Thyroid gland (tissue), 4 donors: ENCODE measurements around the gene PIGS.
"Not testable (repeated sequence)": the region's sequence is repeated elsewhere in the genome, so short reads cannot be mapped to it uniquely, and the experiment has no call there.

ENCODE experiments used
- POLR2A ChIP-seq, 2 donors: fragments of 450-650 bp; IDR thresholded peaks; one replicate each; pipeline ENCODE4 v1.6.1; 2017; ENCODE audit warnings: antibody characterized with exemption in 2 of 2, mild to moderate bottlenecking in 2 of 2, moderate library complexity in 1 of 2
- TF ChIP-seq, protein P1 (sequence below), 6 experiments: fragments of 200-600 bp in 3 of 6; fragments of 450-650 bp in 3 of 6; sonication (generic) in 3 of 6; IDR thresholded peaks; one replicate each; pipeline ENCODE4 v1.5.1; 2016 to 2019; ENCODE audit warnings: antibody characterized with exemption in 6 of 6, mild to moderate bottlenecking in 2 of 6, inconsistent platforms in 1 of 6, moderate library complexity in 1 of 6

DNA sequence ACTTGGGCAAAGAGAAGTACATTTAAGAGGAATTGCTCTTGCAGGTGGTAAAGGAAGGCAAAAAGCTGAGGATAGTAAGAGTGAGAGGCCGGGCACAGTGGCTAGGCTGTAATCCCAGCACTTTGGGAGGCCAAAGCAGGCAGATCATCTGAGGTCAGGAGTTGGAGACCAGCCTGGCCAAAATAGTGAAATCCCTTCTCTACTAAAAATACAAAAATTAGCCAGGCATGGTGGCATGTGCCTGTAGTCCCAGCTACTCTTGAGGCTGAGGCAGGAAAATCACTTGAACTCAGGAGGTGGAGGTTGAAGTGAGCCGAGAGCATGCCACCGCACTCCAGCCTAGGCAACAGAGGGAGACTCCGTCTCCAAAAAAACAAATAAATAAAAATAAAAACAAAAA lies 49.0 kb downstream of the PIGS start:
- not testable (repeated sequence) for TF ChIP-seq POLR2A (IDR thresholded peaks at IDR 0.05)
- TF ChIP-seq, protein P1, sequence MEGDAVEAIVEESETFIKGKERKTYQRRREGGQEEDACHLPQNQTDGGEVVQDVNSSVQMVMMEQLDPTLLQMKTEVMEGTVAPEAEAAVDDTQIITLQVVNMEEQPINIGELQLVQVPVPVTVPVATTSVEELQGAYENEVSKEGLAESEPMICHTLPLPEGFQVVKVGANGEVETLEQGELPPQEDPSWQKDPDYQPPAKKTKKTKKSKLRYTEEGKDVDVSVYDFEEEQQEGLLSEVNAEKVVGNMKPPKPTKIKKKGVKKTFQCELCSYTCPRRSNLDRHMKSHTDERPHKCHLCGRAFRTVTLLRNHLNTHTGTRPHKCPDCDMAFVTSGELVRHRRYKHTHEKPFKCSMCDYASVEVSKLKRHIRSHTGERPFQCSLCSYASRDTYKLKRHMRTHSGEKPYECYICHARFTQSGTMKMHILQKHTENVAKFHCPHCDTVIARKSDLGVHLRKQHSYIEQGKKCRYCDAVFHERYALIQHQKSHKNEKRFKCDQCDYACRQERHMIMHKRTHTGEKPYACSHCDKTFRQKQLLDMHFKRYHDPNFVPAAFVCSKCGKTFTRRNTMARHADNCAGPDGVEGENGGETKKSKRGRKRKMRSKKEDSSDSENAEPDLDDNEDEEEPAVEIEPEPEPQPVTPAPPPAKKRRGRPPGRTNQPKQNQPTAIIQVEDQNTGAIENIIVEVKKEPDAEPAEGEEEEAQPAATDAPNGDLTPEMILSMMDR (IDR thresholded peaks at IDR 0.05), result not testable (repeated sequence)
